Transverse colon (tissue), 4 donors: Measurements from ENCODE around the gene ARHGEF11. TPM values are rescaled to one million over a fixed set of nuclear protein-coding genes. Genes with fewer than 3 reads are reported as not detected.

Experiments
- DNase-seq: peaks from one replicate; pipeline ENCODE4 v3.0.0-alpha.2; 2019
- H3K27ac ChIP-seq, 4 donors: fragments of 200-600 bp; sonication (generic); 2 replicates each; pipeline ENCODE4 v1.5.1; 2016 to 2018; ENCODE audit warnings: inconsistent platforms in 4 of 4
- H3K27me3 ChIP-seq: fragments of 200-600 bp; sonication (generic); 2 replicates; pipeline ENCODE4 v1.5.1; 2017; ENCODE audit warnings: inconsistent platforms
- H3K36me3 ChIP-seq, 4 donors: fragments of 200-600 bp; sonication (generic); 2 replicates each; pipeline ENCODE4 v1.5.1; 2017 to 2019; ENCODE audit warnings: inconsistent platforms in 4 of 4
- H3K4me1 ChIP-seq, 4 donors: fragments of 200-600 bp; sonication (generic); 2 replicates each; pipeline ENCODE4 v1.5.1; 2017 to 2020; ENCODE audit warnings: inconsistent platforms in 4 of 4
- H3K4me3 ChIP-seq, 4 donors: fragments of 200-600 bp; sonication (generic); 1 replicate in 1 of 4; 2 replicates in 3 of 4; pipeline versions ENCODE4 v1.5.1 to v1.6.1; 2017 to 2019; ENCODE audit warnings: inconsistent platforms in 4 of 4
- H3K9me3 ChIP-seq, 2 donors: fragments of 200-600 bp; sonication (generic); 2 replicates each; pipeline ENCODE4 v1.5.1; 2017 to 2019; ENCODE audit warnings: inconsistent platforms in 2 of 2
- CTCF ChIP-seq, 5 experiments: fragments of 200-600 bp in 3 of 5; fragments of 450-650 bp in 2 of 5; sonication (generic) in 3 of 5; IDR thresholded peaks; 1 replicate in 2 of 5; 2 replicates in 3 of 5; pipeline ENCODE4 v1.5.1; 2016 to 2017; ENCODE audit warnings: antibody characterized with exemption in 5 of 5, inconsistent platforms in 3 of 5, mild to moderate bottlenecking in 2 of 5, moderate library complexity in 1 of 5
- EP300 ChIP-seq: sonication (generic); formaldehyde crosslinking; IDR thresholded peaks from one replicate; pipeline ENCODE4 v1.6.1; 2017; ENCODE audit warnings: antibody characterized with exemption, low read depth
- POLR2A ChIP-seq: fragments of 450-650 bp; IDR thresholded peaks from one replicate; pipeline ENCODE4 v1.6.1; 2016; ENCODE audit warnings: antibody characterized with exemption, mild to moderate bottlenecking, moderate library complexity
- POLR2AphosphoS5 ChIP-seq, 3 donors: sonication (generic); formaldehyde crosslinking; IDR thresholded peaks; one replicate each; pipeline ENCODE4 v1.6.1; 2016; ENCODE audit warnings: antibody characterized with exemption in 3 of 3
- WGBS, 2 donors: methylation state at CpG; one replicate each; pipeline ENCODE4 v1.1.5; 2018; ENCODE audit warnings: low coverage in 1 of 2; 5-methylcytosine and 5-hydroxymethylcytosine counted together
- in situ Hi-C, 4 donors: fragments of 200-750 bp; cut with MboI; loops; one replicate each; pipeline versions ENCODE4 v1.15.0 to v1.15.1; 2017; ENCODE audit warnings: low sequenced_read_pairs in 3 of 4, low pct_ligation_motif_present in 1 of 4, low pct_unique_long_range_greater_than_20kb in 1 of 4
- intact Hi-C: fragments of 100-400 bp; cut with DNase I; formaldehyde crosslinking; loops from one replicate; pipeline ENCODE4 v1.15.1; 2023; ENCODE audit warnings: low total_unique reads
- total RNA-seq, 4 donors: library from RNA; depleted of rRNA; stranded (reverse); fragments of >200 nt; gene quantifications; one replicate each; pipeline ENCODE4 v1.1.0, GENCODE V29; 2016

The ARHGEF11 gene
- total RNA-seq, 4 donors from 2014 or later, result 52.6 to 82.8 (median 62.1) TPM

DNA sequence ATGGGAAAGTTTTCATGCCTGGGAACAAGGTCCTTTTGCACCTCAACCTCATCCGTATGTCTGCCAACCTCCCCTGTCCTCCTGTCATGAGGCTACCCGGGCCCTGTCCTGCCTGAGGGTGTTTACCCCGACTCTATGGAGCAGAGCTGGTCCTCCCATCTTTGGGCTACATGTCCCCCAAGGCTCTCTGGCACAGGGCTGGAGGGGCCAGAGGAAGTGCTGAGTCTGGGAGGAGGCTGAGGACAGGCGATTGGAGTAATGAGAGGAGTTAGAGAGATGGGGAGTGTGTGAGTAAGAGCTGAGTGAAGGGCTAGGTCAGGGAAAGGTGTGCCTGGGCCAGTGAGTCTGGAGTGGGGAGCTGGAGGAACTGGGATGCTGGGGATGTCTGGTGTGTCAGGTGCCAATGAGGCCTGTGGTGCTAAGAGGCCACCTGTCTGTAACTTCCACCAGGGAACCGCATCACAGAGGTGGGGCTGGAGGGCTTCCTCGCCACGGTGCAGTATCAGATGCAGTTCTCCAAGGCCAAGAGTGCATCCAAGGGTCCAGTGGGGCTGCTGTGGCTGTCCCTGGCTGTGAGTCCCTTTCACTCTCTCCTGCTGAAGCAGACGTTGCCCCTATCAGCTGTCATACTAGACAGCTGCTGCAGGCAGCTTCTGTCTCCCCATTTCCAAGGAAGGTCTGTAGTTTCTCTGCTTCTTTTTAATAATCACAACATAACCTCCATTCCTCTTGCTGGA lies 113.4 kb downstream of the ARHGEF11 start:
- WGBS, 2 donors, result 56% methylated on average over 8 of the region's 8 CpGs; no CpG with 5 or more reads in 1 of the 2 donors
- Histone ChIP-seq H3K4me3 (no peak overlapping the region), H3K9me3 (no peaks in the 10 kb centered on the region), H3K27me3 (peaks cover 36% of the 10 kb centered on the region), H3K4me1 (peaks cover 0 to 20% (median 7%) of the 10 kb centered on the region in 4 donors), H3K36me3 (peaks cover 0 to 5% (median 0%) of the 10 kb centered on the region in 4 donors), H3K27ac (no peak overlapping the region)
- DNase-seq, result no peak
- TF ChIP-seq CTCF (IDR thresholded peaks at IDR 0.05), result no peak
- TF ChIP-seq EP300, result no peak
- no peak for TF ChIP-seq POLR2AphosphoS5 (IDR thresholded peaks at IDR 0.05)
- TF ChIP-seq POLR2A, result no peak
- intact Hi-C loops, result no loop called here
- in situ Hi-C loops, result loop anchor here in 1 of 4 donors (10.0 kb wide), 1 partner anchor 143 kb away; no protein-coding TSS in a partner anchor

DNA sequence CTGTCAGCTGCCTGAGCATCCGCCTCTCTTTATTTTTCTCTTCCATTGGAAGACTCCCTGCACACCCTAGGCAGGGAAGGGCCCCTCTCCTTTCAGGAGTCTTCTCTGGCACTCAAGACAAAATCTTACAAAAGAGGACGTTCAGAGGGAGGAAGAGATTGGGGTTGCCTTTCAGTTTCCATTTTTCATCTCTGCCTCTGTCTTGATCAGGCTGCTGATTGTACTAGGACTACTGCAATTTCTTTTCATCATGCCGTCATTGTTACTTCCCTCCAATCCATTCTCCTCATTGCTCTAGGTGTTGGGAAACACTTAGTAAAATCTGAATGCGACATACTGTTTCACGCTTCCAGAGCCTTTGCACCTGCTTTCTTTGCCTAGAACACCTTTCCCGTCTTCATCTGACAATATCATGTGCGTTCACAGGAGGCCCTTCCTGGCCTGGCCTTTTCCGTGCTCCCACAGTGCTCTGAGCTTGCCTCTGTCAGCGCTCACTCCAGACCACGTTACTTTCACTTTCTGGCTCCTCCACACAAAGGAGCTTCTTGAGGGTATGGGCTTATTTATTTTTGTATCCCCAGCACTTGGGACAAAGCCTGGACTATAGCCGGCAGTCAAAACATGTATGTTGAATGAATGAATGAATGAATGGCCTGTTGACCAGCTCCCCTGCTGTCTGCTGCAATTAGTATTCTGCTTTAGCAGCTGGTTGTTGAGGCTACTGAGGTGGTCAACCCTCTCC lies 114.2 kb downstream of the ARHGEF11 start:
- 40 to 47% methylated on average over 10 to 11 of the region's 11 CpGs for WGBS, 2 donors
- DNase-seq, result no peak
- Histone ChIP-seq H3K4me3 (no peak overlapping the region), H3K9me3 (no peaks in the 10 kb centered on the region), H3K36me3 (peaks cover 0 to 5% (median 0%) of the 10 kb centered on the region in 4 donors), H3K27me3 (peaks cover 44% of the 10 kb centered on the region), H3K27ac (no peak overlapping the region), H3K4me1 (peaks cover 0 to 20% (median 7%) of the 10 kb centered on the region in 4 donors)
- no peak for TF ChIP-seq POLR2AphosphoS5 (IDR thresholded peaks at IDR 0.05)
- TF ChIP-seq CTCF (IDR thresholded peaks at IDR 0.05), result no peak
- TF ChIP-seq POLR2A, result no peak
- no peak for TF ChIP-seq EP300
- in situ Hi-C loops, result loop anchor here in 1 of 4 donors (10.0 kb wide), 1 partner anchor 143 kb away; no protein-coding TSS in a partner anchor
- intact Hi-C loops, result no loop called here

- WGBS, 2 donors, result 46% methylated on average over 4 of the region's 4 CpGs; no CpG with 5 or more reads in 1 of the 2 donors
- no peak overlapping the region for H3K27ac ChIP-seq
- TF ChIP-seq CTCF (IDR thresholded peaks at IDR 0.05) (no peak), EP300 (no peak), POLR2AphosphoS5 (IDR thresholded peaks at IDR 0.05) (no peak), POLR2A (no peak)
- intact Hi-C loops, result no loop called here
- no peaks in the 10 kb centered on the region for H3K9me3 ChIP-seq
- peaks cover 0 to 20% (median 7%) of the 10 kb centered on the region in 4 donors for H3K4me1 ChIP-seq
- H3K36me3 ChIP-seq, result peaks cover 0 to under 1% (median 0%) of the 10 kb centered on the region in 4 donors
- no peak for DNase-seq
- in situ Hi-C loops, result loop anchor here in 1 of 4 donors (10.0 kb wide), 1 partner anchor 144 kb away; no protein-coding TSS in a partner anchor
- no peak overlapping the region for H3K4me3 ChIP-seq
- H3K27me3 ChIP-seq, result peaks cover 53% of the 10 kb centered on the region
Measured at GRCh38 chr1:156930483-156930882, 115.1 kb downstream of the ARHGEF11 start.
